SK-N-SH (cell line): ENCODE data around the gene SMIM41. TPM values are rescaled to one million over a fixed set of nuclear protein-coding genes. Genes with fewer than 3 reads are reported as not detected.

ENCODE experiments used
- CTCF ChIA-PET: fragments of 300-600, 350-600 bp; formaldehyde crosslinking; extraction: SDS; loops from one replicate; lab custom pipeline; 2021; lab: Yijun Ruan, JAX
- POLR2A ChIA-PET: fragments of 350-600 bp; sonication (Branson Sonifier 250); formaldehyde crosslinking; extraction: SDS; loops from one replicate; lab custom pipeline; 2020; ENCODE audit warnings: antibody characterized with exemption, inconsistent platforms; lab: Yijun Ruan, JAX
- DNase-seq: peaks from one replicate; pipeline ENCODE4 v3.0.0; 2012
- H2AFZ ChIP-seq: fragments of 200-600 bp; sonication (generic); 2 replicates; pipeline ENCODE4 v1.8.1; 2016; ENCODE audit warnings: antibody characterized with exemption, mild to moderate bottlenecking, low read depth
- H3F3A ChIP-seq: fragments of 200-600 bp; sonication (generic); replicated peaks from 2 replicates; pipeline ENCODE3; 2016; ENCODE audit warnings: antibody characterized with exemption, mild to moderate bottlenecking; ENCODE audit not compliant: insufficient read depth
- H3K27ac ChIP-seq, 2 experiments: fragments of 200-500 bp in 1 of 2; fragments of 200-600 bp in 1 of 2; sonication (Bioruptor generic) in 1 of 2; sonication (generic), shearing (Covaris generic) in 1 of 2; 2 replicates each; pipeline versions ENCODE4 v1.5.1 to v1.6.1; 2014 to 2016; ENCODE audit warnings: low read depth in 2 of 2, inconsistent platforms in 1 of 2, low read length in 1 of 2, mild to moderate bottlenecking in 1 of 2, mixed read lengths in 1 of 2
- H3K27me3 ChIP-seq: fragments of 200-600 bp; sonication (generic), shearing (Covaris generic); 2 replicates; pipeline ENCODE4 v1.6.1; 2016; ENCODE audit warnings: mixed run types; ENCODE audit not compliant: insufficient read depth
- H3K36me3 ChIP-seq, 2 experiments: fragments of 200-500 bp in 1 of 2; fragments of 200-600 bp in 1 of 2; sonication (Bioruptor generic) in 1 of 2; sonication (generic) in 1 of 2; replicated peaks in 1 of 2; 2 replicates each; pipeline versions ENCODE3 to v1.5.1; 2014 to 2016; ENCODE audit warnings: low read length in 1 of 2, mild to moderate bottlenecking in 1 of 2; ENCODE audit not compliant: insufficient read depth in 2 of 2, control insufficient read depth in 1 of 2
- H3K4me1 ChIP-seq, 2 experiments: fragments of 200-500 bp in 1 of 2; fragments of 200-600 bp in 1 of 2; sonication (Bioruptor generic) in 1 of 2; sonication (generic), shearing (Covaris generic) in 1 of 2; 2 replicates each; pipeline versions ENCODE4 v1.5.1 to v1.6.1; 2014 to 2016; ENCODE audit warnings: low read depth in 1 of 2, low read length in 1 of 2, mixed run types in 1 of 2; ENCODE audit not compliant: insufficient read depth in 2 of 2, control insufficient read depth in 1 of 2
- H3K4me2 ChIP-seq: fragments of 200-600 bp; sonication (generic), shearing (Covaris generic); 2 replicates; pipeline ENCODE4 v1.6.1; 2017; ENCODE audit warnings: mixed run types
- H3K4me3 ChIP-seq, 2 experiments: fragments of 200-500 bp in 1 of 2; fragments of 200-600 bp in 1 of 2; sonication (Bioruptor generic) in 1 of 2; sonication (generic), shearing (Covaris generic) in 1 of 2; 2 replicates each; pipeline versions ENCODE4 v1.5.1 to v1.8.1; 2014 to 2016; ENCODE audit warnings: low read depth in 2 of 2, inconsistent platforms in 1 of 2, low read length in 1 of 2, mild to moderate bottlenecking in 1 of 2, mixed read lengths in 1 of 2, moderate library complexity in 1 of 2
- H3K79me2 ChIP-seq: fragments of 200-600 bp; sonication (generic); 2 replicates; pipeline ENCODE4 v1.8.1; 2017; ENCODE audit warnings: mild to moderate bottlenecking; ENCODE audit not compliant: insufficient read depth
- H3K9ac ChIP-seq: fragments of 200-600 bp; sonication (generic); 2 replicates; pipeline ENCODE4 v1.6.1; 2017; ENCODE audit warnings: mixed run types
- H3K9me2 ChIP-seq: fragments of 200-600 bp; sonication (generic); 2 replicates; pipeline ENCODE4 v1.6.1; 2017; ENCODE audit warnings: mixed run types
- H3K9me3 ChIP-seq: fragments of 200-600 bp; sonication (generic); 2 replicates; pipeline ENCODE4 v1.6.1; 2017; ENCODE audit warnings: mixed run types, mild to moderate bottlenecking, moderate library complexity
- H4K20me1 ChIP-seq: fragments of 200-600 bp; sonication (generic); 2 replicates; pipeline ENCODE4 v1.6.1; 2017; ENCODE audit warnings: mild to moderate bottlenecking, mixed run types; ENCODE audit not compliant: insufficient read depth
- EZH2phosphoT487 ChIP-seq: fragments of 200-600 bp; sonication (generic); IDR thresholded peaks from 2 replicates; pipeline ENCODE4 v1.6.1; 2017; ENCODE audit warnings: low read depth, mixed run types, mild to moderate bottlenecking, antibody characterized with exemption, moderate library complexity, borderline replicate concordance
- FOSL2 ChIP-seq: IDR thresholded peaks from 2 replicates; pipeline ENCODE4 v1.4.0; 2012; ENCODE audit warnings: low read depth, mild to moderate bottlenecking, moderate library complexity, borderline replicate concordance
- FOXJ3 ChIP-seq: sonication (generic); formaldehyde crosslinking; IDR thresholded peaks from 2 replicates; pipeline ENCODE4 v1.5.1; 2020; ENCODE audit warnings: mild to moderate bottlenecking, missing genetic modification reagents
- FOXM1 ChIP-seq: IDR thresholded peaks from 2 replicates; pipeline ENCODE4 v1.4.0; 2012; ENCODE audit warnings: low read depth, mild to moderate bottlenecking
- JUND ChIP-seq: IDR thresholded peaks from 2 replicates; pipeline ENCODE4 v1.4.0; 2012
- MEF2A ChIP-seq: IDR thresholded peaks from 2 replicates; pipeline ENCODE4 v1.4.0; 2012; ENCODE audit warnings: low read depth, borderline replicate concordance
- POLR2AphosphoS5 ChIP-seq: IDR thresholded peaks from 2 replicates; pipeline ENCODE4 v1.6.1; 2012; ENCODE audit warnings: low read depth, low read length
- RAD21 ChIP-seq: IDR thresholded peaks from 2 replicates; pipeline ENCODE4 v1.6.1; 2012; ENCODE audit warnings: mild to moderate bottlenecking, low read length
- WGBS: methylation state at CpG from one replicate; pipeline ENCODE4 v1.1.6; 2017; ENCODE audit warnings: low lambda C conversion rate; 5-methylcytosine and 5-hydroxymethylcytosine counted together
- polyA plus RNA-seq, 3 experiments: library from polyadenylated mRNA; depleted of rRNA; stranded (reverse); fragments of >200 nt; gene quantifications; 2 replicates each; pipeline ENCODE4 v1.2.3, GENCODE V29; 2012
- TF ChIP-seq, protein P1 (sequence below): fragments of 150-350 bp; IDR thresholded peaks from 2 replicates; pipeline ENCODE4 v1.6.1; 2016; ENCODE audit warnings: mild to moderate bottlenecking, low read depth, low read length
- TF ChIP-seq, protein P2 (sequence below): fragments of 200-600 bp; sonication (generic); IDR thresholded peaks from 2 replicates; pipeline ENCODE4 v1.6.1; 2017; ENCODE audit warnings: antibody characterized with exemption, mild to moderate bottlenecking, moderate library complexity
- TF ChIP-seq, protein P3 (sequence below): IDR thresholded peaks from 2 replicates; pipeline ENCODE4 v1.4.0; 2012; ENCODE audit warnings: low read depth, borderline replicate concordance

Gene SMIM41
- polyA plus RNA-seq, 1 of the 3 experiments (the other 2 are of a cell fraction) = not detected

DNA sequence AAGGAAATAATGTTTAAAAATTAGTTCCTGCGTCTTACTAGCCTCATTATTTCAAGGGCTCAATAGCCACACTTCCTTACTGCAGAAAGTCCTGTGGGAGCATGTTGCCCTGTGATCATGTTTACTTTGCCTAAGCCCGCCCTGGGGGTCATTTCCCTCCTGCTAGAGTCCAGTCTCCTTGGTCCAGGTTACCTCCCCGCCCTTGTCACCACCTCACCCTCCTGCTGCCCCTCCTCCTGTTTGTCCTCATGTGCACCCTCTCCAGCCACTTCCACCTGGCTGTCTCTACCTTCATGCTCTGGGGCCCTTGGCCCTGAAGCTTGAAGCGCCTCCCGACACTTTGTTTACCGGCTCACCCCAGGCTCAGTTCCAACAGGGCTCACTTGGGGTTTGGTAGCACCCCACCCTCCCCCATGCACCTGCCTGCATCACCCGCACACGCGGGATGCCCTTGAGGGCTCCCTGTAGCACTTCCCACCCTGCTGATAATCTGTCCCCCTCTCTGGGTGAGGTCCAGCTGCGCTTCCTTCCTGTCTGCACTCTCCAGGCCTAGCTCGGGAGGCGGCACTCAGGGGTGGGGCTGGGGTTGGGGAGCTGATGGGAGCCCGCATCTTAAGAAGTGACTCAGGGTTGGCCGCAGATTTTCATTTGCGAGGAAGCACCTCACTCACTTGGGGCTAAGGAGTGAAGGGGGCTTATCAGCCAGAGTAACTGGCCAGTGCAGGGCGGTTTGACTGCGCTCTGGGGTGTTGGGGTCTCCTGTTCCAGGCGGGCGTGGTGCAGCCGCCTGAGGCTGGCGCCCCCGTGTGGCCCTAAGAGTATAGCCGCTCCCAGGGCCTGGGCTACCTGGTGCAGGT, 40.1 kb downstream of the SMIM41 start:
- Histone ChIP-seq H3F3A (peaks cover 4% of the 10 kb centered on the region), H3K4me3 (no peak overlapping the region), H3K36me3 (no peaks in the 10 kb centered on the region), H4K20me1 (no peaks in the 10 kb centered on the region), H3K27me3 (peaks cover 12% of the 10 kb centered on the region; the same call in 1 of the 2 replicates), H3K4me1 (peaks cover 0 to 7% of the 10 kb centered on the region in 2 experiments; a peak in 1 of 4 replicates), H3K9me3 (no peaks in the 10 kb centered on the region), H3K27ac (no peak overlapping the region), H3K79me2 (no peaks in the 10 kb centered on the region), H2AFZ (no peak overlapping the region), H3K4me2 (no peak overlapping the region), H3K9me2 (no peaks in the 10 kb centered on the region), H3K9ac (no peak overlapping the region)
- CTCF ChIA-PET = interaction anchor here (0.7 to 13.5 kb wide), 4 partner anchors 11 to 96 kb away, joined by 4 to 247 read pairs (median 4); no protein-coding TSS in a partner anchor
- TF ChIP-seq, protein P1, sequence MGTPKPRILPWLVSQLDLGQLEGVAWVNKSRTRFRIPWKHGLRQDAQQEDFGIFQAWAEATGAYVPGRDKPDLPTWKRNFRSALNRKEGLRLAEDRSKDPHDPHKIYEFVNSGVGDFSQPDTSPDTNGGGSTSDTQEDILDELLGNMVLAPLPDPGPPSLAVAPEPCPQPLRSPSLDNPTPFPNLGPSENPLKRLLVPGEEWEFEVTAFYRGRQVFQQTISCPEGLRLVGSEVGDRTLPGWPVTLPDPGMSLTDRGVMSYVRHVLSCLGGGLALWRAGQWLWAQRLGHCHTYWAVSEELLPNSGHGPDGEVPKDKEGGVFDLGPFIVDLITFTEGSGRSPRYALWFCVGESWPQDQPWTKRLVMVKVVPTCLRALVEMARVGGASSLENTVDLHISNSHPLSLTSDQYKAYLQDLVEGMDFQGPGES = no peak
- no peak for TF ChIP-seq FOXM1
- TF ChIP-seq, protein P2, sequence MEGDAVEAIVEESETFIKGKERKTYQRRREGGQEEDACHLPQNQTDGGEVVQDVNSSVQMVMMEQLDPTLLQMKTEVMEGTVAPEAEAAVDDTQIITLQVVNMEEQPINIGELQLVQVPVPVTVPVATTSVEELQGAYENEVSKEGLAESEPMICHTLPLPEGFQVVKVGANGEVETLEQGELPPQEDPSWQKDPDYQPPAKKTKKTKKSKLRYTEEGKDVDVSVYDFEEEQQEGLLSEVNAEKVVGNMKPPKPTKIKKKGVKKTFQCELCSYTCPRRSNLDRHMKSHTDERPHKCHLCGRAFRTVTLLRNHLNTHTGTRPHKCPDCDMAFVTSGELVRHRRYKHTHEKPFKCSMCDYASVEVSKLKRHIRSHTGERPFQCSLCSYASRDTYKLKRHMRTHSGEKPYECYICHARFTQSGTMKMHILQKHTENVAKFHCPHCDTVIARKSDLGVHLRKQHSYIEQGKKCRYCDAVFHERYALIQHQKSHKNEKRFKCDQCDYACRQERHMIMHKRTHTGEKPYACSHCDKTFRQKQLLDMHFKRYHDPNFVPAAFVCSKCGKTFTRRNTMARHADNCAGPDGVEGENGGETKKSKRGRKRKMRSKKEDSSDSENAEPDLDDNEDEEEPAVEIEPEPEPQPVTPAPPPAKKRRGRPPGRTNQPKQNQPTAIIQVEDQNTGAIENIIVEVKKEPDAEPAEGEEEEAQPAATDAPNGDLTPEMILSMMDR = peak; percentile 35; the same call in 1 of the 2 replicates
- peak; percentile 59 for DNase-seq
- WGBS = 74% methylated on average over 23 of the region's 23 CpGs
- POLR2A ChIA-PET = no interaction called here

DNA sequence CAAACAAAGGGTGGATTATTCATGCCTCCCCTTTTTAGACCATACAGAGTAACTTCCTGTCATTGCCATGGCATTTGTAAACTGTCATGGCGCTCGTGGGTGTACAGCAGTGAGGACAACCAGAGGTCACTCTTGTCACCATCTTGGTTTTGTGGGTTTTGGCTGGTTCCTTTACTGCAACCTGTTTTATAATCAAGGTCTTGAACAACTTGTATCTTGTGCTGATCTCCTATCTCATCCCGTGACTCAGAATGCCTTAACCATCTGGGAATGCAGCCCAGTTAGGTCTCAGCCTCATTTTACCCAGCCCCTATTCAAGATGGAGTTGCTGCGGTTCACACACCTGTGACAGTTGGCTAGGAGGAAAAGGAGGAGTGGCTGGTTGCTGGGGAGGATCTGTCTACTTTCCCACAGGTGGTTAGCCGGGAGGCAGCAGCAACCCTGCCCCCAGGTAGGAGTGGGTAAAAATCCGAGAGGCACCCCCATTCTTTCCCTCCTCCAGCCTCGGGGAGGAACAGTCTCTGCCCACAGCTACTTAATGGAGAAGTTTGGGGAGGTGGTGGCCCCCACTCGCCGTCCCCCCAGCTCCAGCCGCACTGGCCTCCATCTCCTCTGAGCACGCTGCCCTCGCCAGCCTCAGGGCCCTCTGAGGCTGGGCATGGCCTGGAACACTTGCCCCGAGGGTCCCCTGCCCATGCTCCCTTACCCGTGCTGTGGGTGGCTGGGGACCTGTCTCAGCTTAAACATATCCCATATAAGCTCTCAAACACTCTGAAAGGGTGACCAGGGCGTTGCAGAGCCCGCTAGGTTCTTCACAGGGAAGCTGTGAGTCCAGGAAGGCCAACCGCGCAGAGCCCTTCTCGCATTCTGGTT, 41.7 kb downstream of the SMIM41 start:
- H3K27me3 ChIP-seq = peaks cover 7% of the 10 kb centered on the region; the same call in 1 of the 2 replicates
- no peak overlapping the region for H3K27ac ChIP-seq
- H3K4me3 ChIP-seq = no peak overlapping the region
- no peaks in the 10 kb centered on the region for H3K9me3 ChIP-seq
- no peaks in the 10 kb centered on the region for H3K36me3 ChIP-seq
- 73% methylated on average over 16 of the region's 19 CpGs for WGBS
- peaks cover 4% of the 10 kb centered on the region for H3F3A ChIP-seq
- no peaks in the 10 kb centered on the region for H3K79me2 ChIP-seq
- TF ChIP-seq FOXJ3 (CRISPR knock-in tag) = no peak
- no peak for TF ChIP-seq MEF2A
- TF ChIP-seq RAD21 = no peak
- no peak for TF ChIP-seq POLR2AphosphoS5
- TF ChIP-seq JUND = no peak
- TF ChIP-seq, protein P3, sequence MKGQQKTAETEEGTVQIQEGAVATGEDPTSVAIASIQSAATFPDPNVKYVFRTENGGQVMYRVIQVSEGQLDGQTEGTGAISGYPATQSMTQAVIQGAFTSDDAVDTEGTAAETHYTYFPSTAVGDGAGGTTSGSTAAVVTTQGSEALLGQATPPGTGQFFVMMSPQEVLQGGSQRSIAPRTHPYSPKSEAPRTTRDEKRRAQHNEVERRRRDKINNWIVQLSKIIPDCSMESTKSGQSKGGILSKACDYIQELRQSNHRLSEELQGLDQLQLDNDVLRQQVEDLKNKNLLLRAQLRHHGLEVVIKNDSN = no peak
- TF ChIP-seq EZH2phosphoT487 = no peak
- no peak for TF ChIP-seq FOXM1
- TF ChIP-seq FOSL2 = no peak
- TF ChIP-seq, protein P2 = no peak
- ChIA-PET POLR2A (no interaction called here), CTCF (interaction anchor here (0.6 to 13.5 kb wide), 31 partner anchors 12 to 249 kb away, joined by 3 to 247 read pairs (median 4); partner anchors contain the start of gene ATG101)
- H3K9ac ChIP-seq = no peak overlapping the region
- peak; percentile 24 for DNase-seq
- no peak overlapping the region for H3K4me2 ChIP-seq
- no peak overlapping the region for H2AFZ ChIP-seq
- H3K9me2 ChIP-seq = no peaks in the 10 kb centered on the region
- no peaks in the 10 kb centered on the region for H4K20me1 ChIP-seq
- H3K4me1 ChIP-seq = peaks cover 0 to 19% of the 10 kb centered on the region in 2 experiments; a peak in 1 of 4 replicates
